ENCODE results near the gene BOK. TPM values are rescaled to one million over a fixed set of nuclear protein-coding genes. Genes with fewer than 3 reads are reported as not detected.

BOK gene
- total RNA-seq, 1 experiment from 2014 or later, result 33.9 TPM

DNA sequence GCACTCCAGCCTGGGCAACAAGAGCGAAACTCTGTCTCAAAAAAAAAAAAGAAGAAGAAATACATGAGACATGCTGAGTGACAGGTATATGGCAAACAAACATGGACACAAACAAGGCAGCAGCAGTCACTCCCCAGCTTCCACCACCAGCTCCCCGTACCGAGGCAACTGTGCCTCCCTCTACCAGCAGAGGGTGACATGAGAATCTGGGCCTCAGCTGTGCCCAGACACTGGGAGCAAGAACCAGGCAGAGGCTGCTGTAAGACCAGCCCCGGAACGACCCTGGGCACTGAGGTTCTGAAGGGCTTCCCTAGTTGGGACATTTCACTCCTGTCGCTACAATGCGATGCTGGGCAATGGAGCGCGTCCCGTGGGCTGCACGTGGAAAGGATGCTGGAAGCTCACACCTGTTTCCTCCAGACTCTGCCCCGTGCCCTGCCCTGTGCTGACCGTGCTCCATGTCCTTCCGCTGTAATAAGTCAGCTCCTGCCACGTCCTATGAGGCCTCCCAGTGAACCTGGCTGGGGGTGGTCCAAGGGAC lies 37.1 kb downstream of the BOK start:
- no peaks in the 10 kb centered on the region for H3K27me3 Mint-ChIP-seq (ENCODE audit: low read depth)
- Histone ChIP-seq H3K27me3 (ENCODE audit: insufficient read depth, low read length) (no peaks in the 10 kb centered on the region), H3K79me1 (ENCODE audit: insufficient read depth, low read depth, low read length, poor library complexity, severe bottlenecking) (no peaks in the 10 kb centered on the region), H2AK5ac (ENCODE audit: insufficient read length, low read length) (no peak overlapping the region), H4K91ac (ENCODE audit: insufficient read length, low read depth, low read length) (no peak overlapping the region), H3K18ac (ENCODE audit: insufficient read length, low read depth, low read length) (no peak overlapping the region), H2BK20ac (ENCODE audit: low read depth, low read length, poor library complexity, severe bottlenecking) (no peak overlapping the region), H2BK120ac (ENCODE audit: low read depth, low read length, poor library complexity, severe bottlenecking) (no peak overlapping the region), H2AFZ (ENCODE audit: low read length) (no peak overlapping the region), H3T11ph (ENCODE audit: low read length) (no peak overlapping the region), H3K9me3 (ENCODE audit: control insufficient read depth, low read depth, low read length) (no peaks in the 10 kb centered on the region), H3K79me2 (ENCODE audit: insufficient read depth, low read length) (no peaks in the 10 kb centered on the region), H2BK12ac (ENCODE audit: insufficient read length, low read depth, low read length) (no peak overlapping the region), H2BK5ac (ENCODE audit: insufficient read length, low read length) (no peak overlapping the region), H3K4ac (ENCODE audit: low read depth, low read length) (no peak overlapping the region), H4K8ac (replicated peaks; ENCODE audit: insufficient read length, low read depth, low read length) (no peak overlapping the region), H3K4me2 (ENCODE audit: insufficient read depth, insufficient read length, low read length) (no peak overlapping the region), H3K23me2 (ENCODE audit: insufficient read length, low read depth, low read length, poor library complexity, severe bottlenecking) (no peaks in the 10 kb centered on the region), H3K9ac (ENCODE audit: extremely low read depth, insufficient read length, low read length) (no peak overlapping the region), H3K4me1 (ENCODE audit: insufficient read depth, low read length) (no peaks in the 10 kb centered on the region), H4K20me1 (ENCODE audit: control insufficient read depth, insufficient read depth, insufficient read length) (no peaks in the 10 kb centered on the region), H3K56ac (ENCODE audit: insufficient read length, low read depth, low read length) (no peak overlapping the region), H2BK15ac (ENCODE audit: low read depth, low read length) (no peak overlapping the region), H3K27ac (ENCODE audit: insufficient read length, low read depth, low read length) (no peak overlapping the region), H3K14ac (ENCODE audit: insufficient read depth, low read length) (no peak overlapping the region), H3K23ac (ENCODE audit: insufficient read length, low read depth, low read length) (no peak overlapping the region), H4K5ac (ENCODE audit: insufficient read length, low read depth, low read length) (no peak overlapping the region)
- WGBS (ENCODE audit: extremely low coverage, insufficient read length, low lambda C conversion rate), result no CpG with 5 or more reads among the region's 15 CpGs
- H3K4me3 Mint-ChIP-seq, result no peak overlapping the region
- TF ChIP-seq, protein P1, sequence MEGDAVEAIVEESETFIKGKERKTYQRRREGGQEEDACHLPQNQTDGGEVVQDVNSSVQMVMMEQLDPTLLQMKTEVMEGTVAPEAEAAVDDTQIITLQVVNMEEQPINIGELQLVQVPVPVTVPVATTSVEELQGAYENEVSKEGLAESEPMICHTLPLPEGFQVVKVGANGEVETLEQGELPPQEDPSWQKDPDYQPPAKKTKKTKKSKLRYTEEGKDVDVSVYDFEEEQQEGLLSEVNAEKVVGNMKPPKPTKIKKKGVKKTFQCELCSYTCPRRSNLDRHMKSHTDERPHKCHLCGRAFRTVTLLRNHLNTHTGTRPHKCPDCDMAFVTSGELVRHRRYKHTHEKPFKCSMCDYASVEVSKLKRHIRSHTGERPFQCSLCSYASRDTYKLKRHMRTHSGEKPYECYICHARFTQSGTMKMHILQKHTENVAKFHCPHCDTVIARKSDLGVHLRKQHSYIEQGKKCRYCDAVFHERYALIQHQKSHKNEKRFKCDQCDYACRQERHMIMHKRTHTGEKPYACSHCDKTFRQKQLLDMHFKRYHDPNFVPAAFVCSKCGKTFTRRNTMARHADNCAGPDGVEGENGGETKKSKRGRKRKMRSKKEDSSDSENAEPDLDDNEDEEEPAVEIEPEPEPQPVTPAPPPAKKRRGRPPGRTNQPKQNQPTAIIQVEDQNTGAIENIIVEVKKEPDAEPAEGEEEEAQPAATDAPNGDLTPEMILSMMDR (conservative IDR thresholded peaks at IDR 0.05), result peak; percentile 70
- DNase-seq, result peak; percentile 79
- H3K4me1 Mint-ChIP-seq, result 0 out of 4 replicates have a peak, but pooled peaks cover 0 to 2% of the 10 kb centered on the region in 2 experiments
- no peaks in the 10 kb centered on the region for H3K9me3 Mint-ChIP-seq
- peaks cover 17 to 48% (median 37%) of the 10 kb centered on the region in 3 experiments; a peak in 6 of 7 replicates for H3K36me3 Mint-ChIP-seq (ENCODE audit: insufficient read depth in 1 of 3, low read depth in 3 of 3)
- peak overlapping the region in 1 of 3 experiments; percentile 74; a peak in 1 of 7 replicates for H3K27ac Mint-ChIP-seq
